ELR (cell line): ENCODE measurements around the gene MRTFA.

Experiments
- DNase-seq: peaks from one replicate; pipeline ENCODE4 v3.0.0-alpha.2; 2015; ENCODE audit warnings: low read depth

Gene MRTFA

DNA sequence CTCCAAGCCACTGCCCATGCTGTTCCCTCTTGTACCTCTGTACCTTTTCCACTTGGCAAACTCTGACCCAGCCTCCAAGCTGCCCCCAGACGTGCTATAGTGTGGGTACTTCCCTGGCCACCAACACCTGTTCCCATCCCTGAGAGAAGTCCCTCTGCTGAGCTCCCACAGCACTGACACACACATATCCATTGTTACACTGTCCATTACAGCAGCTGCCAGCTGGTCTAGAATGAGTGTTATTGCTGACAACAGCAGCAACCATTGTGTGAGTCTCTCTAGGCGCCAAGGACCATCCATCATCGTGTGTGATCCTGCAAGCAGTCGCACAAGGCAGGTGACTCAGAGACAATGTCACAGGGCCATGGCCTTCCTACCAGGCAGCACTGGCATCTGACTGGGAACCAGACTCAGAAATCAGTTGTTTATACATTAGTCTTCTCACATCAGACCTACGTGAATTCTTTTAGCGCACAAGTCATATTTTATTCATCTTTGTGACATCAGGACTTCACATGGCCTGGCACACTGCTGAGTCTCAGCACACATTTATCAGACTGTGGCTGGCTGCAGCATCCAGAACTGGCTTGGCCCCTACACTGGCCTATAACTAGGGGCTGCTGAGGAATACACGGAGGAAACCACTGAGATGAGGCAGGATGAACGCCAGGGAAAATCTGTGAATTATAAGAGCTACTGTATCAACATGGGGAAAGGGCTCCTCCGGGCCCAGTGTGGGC lies 209.8 kb downstream of the MRTFA start:
- DNase-seq: no peak

DNA sequence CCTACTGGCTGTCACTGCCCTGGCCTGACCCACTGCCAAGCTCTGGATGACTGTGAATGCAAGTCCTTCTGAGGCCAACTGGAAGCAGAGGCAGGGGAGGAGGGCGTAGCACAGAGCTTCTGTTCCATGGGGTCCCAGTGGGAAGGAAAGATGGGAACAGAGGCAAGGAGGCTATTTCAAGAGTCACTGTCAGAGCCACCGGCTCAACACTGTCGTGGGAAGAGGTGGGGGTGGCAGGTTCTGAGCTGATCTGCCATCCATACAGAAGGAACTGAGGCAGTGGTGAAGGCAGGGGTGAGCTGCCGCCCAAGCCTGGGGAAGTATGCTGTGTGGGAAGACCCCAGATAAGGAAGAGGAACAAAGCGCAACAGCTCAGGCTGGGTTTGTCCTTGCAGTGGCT lies 211.4 kb downstream of the MRTFA start:
- no peak for DNase-seq

DNA sequence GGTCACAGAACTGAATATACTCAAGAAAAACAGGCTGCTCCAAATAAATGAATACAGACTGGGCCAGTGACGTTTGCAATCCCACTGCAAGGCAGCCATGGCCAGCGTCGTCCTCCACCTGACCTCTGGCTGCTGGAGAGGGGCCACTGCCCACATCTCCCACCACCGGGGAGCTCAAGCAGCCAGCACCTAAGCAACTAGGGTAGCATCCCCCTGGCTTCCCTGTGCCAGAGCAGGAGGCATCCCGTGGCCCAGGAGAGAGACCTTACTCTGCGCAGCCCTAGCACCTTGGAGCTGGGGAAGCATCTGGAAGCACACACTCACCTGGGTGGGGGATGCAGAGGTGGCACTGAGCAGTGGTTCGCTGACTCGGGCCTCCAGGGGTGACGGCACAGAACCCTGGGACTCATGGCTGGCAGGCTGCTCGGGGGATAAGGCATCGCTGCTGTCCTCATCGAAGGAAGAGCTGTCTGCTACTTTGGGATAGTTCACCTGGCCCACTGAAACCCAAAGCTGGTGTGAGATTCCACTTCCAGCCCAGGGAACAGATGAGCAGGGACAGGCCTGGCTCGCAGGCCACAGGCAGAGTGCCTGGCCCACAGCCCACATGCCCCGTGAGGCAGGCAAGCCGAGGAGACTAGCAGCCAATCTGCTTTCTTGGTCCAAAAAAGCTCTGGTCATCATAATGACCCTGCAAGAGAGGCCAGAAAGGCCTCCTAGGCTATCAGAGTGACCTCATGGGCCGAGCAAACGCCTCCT lies 212.5 kb downstream of the MRTFA start:
- no peak for DNase-seq

DNA sequence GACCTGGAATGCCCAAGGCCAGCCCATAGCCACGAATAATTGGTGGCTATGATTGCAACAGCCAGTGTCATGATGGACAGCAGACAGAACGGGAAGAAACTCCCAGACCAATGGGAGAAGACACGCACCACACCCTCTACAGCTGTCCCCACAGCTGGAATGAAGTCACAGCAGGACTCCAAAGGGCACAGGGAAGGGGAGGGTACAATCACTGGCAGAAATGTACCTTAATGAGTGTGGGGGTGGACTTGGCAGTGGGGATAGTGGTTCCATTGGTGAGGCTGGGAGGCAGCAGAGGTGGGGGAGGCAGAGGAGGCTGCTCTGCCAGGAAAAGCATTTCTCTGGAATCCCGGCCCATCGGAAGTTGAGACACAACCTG lies 213.2 kb downstream of the MRTFA start:
- no peak for DNase-seq

DNA sequence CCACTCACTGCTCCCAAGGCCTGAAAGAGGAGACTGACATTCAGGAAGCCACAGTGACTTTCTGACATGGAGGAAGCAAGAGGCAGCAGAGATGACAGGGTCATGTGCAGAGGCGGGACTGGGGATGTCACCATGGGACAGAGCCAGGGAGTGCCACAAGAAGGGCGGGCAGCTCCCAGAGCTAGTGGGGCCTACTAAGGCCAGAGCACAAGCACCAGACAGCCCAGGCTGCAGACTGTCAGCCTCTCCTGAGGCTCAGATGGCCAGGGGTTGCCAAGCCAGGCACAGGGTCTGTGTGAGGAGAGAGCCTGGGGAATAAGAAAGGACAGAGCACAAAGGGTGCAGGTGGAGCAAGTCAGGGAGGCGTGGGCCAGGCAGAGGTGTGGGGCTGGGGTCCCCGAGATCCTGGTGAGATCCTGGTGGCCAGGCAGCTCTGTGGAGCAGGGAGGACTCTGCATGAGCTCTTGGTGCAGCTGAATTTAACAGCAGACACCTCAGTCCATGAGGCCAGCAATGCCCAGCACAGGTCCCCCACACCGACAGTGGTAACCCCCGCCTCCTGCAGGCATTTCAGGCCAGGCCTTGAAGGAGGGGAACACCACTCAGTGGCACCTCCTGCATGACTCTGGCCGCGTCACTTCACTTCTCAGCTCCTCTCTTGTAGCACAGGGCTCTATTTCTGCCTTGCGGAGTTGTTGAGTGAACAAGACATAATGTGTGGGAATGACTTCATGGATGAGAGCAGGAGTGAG lies 213.8 kb downstream of the MRTFA start:
- no peak for DNase-seq

DNA sequence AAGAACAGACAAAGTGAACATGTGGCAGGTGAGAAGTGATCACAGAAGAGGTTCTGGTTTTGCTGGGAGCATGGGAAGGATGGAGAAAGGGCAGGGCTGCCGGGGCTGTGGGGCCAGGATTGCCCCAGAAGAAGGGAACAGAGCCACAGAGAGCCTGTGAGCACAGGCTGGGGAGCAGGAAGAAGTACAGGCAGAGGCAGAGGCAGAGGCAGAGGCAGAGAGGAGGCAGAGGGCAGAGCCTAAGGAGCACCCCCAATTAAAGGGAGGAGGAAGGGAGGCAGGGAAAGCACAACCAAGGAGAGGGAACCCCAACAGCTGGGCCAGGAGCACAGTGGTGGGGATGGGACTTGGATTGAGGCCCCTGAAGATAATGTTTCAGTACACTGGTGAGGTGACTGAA lies 214.6 kb downstream of the MRTFA start:
- no peak for DNase-seq

DNA sequence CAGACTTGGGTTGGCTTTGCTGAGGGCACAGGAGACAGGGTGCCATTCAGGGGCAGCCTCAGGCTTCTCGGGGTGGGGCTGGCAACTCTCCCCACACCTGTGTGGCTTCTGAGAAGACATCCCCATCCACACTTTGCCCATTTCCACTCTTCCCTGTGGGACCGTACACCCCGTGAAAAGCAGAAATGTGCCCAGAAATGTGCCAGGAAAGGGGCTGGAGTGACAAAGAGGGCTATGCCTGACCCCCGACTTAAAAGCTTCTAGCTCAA lies 215.5 kb downstream of the MRTFA start:
- no peak for DNase-seq

DNA sequence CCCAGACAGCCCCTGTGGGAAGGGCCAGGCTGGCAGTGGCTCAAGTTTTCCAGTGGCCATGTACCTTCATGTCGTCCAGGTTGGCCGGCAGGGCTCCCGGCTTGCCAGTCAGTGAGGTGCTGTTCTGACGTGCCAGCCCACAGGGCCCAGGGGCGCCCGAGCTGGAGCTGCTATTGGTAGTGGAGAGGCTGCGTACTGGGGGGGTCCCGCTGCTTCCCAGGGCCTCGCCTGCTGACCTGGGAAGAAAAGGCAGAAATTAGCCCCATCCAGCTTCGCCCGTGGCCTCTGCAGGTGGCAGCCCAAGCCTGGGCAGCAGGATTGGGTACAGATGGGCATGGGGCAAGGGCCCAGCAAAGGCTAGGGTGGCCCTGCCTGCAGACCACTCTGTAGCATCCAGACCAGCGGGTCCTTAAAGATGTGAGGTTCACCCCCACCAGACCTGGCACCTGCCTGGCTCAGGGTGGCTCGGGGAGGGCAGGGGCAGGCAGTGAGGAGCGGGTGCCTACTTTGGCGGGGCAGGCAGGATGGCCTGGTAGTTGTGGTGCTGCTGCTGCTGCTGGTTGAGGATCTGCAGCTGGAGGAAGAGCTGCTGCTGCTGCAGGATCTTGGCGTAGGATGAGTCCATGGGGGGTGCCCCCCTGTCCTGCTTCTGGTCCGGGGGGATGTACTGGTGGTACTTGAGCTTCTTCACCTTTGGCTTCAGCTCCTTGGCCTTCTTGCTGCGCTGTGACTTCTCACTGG lies 216.0 kb downstream of the MRTFA start:
- no peak for DNase-seq

DNA sequence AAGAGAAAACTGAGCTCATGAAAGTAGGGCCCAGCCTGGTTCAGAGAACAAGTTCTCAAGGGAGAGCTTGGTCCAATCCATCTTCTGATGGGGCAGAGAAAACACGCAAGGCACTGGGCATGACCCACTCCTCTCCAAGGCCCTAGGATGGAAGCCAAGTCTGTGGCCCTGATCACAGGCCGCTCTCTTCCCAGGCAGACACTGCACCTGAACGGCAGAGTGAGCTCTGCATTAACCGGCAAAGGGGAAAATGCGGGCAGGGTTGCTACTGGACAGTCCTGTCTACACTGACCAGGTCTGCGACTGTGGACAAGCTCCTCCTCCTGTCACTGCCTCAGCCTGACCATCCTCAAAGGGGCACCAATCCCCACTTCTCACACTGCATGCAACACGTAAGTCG lies 216.8 kb downstream of the MRTFA start:
- no peak for DNase-seq

DNA sequence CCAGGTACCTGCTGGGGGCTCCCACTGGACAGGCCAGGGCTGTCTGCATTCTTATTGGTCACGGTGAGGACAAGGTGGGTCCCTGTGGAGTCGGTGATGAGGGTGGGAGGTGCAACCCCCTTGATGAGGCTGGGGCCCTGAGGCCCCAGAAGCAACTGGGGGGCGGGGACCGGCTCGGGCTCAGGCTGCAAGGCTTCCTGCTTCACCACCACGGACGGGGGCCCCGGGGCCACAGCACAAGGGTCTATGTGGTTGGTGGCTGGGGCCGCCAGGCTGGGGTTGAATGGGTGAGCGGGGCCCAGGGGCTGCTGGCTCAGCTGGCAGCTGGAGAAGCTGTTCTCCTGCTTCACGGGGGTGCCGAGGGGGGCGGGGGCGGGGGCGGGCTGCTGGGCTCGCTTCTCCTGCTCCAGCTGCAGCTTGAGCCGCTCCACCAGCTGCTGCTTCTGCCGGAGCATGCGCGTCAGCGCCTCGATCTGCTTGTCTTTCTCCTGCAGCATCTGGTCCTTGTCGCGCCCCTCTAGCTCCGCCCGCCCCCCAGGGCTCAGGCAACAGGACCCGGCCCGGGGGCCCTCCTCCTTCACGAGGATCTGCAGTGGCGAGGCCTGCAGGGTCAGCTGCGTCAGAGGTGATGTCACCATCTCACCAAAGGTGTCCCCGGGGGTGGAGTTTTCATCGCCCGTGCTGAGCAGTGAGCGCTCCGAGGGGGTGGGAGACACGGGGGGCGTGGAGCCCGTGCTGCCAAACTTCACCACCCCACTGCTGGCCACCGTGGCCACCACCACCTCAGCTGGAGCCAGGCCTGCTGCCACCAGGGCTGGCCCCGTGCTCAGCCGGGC lies 217.9 kb downstream of the MRTFA start:
- no peak for DNase-seq

DNA sequence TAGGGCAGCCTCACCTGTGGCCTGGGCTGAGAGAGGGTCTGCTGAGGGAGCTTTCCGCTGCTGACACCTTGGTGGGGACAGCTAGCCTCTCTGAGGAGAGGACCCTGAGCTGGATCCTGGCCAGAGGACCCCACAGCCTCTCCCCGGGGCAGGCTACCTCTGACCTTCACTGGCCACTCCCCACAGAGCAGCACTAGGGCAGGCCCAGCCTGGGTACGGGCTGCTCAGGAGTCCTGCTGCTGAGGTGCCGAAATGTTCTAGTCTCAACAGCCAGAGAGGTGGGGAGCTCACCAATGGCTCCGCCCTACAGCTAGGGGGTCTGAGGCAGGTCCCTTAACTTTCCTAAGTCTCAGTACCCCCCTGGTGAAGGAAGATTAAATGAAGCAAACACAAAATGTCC lies 218.6 kb downstream of the MRTFA start:
- no peak for DNase-seq

DNA sequence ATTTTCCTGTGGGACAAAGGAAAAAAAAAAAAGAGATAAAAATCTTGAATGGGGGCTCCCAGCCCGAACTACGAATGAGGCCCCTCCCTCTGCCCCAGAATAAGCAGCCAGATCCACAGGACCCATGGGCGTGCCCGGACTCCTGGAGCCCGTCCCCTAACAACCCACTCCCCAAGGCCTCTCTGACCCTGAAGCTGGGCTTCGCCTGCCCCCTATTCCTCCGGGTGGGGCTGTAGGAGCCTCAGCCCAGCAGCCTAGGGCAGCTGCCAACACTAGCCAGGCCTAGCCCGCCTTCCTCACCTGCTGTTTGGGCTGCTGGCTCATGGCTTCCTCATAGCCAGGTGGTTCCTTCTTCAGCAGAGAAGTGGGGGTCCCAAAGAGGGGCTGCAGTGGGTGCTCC lies 219.5 kb downstream of the MRTFA start:
- no peak for DNase-seq

DNA sequence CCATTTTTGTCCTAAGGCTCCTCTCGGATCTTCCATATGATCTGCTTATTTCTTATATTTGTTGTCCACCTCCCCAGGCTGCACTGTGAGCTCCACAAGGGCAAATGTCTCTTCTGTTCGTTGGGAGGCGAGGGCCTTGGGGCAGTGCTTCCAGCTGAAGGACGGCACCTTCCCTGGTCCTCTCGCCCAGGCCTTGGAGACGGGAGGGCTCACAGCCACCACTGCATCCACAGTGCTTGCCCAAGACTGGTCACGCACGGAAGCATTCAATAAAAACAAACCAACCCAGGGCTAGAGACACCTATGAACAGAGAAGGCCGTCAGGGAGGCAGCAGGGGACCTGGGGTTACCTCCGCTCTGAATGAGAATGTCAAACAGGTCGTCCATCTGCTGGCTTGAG lies 219.9 kb downstream of the MRTFA start:
- DNase-seq: no peak

DNA sequence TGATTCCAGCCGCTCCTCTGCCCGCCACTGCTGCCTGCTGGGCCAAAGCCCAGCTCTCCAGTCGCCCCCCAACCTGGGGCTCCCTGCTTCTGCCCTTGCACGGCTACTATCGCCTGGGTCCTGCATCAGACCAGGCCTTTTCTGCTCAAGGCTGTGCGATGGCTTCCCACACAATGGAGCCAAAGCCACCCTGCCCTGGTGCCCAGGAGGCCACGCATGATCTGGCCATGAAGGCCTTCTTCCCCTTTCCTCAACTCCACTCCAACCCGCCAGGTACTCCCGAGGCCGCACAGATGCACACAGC lies 220.3 kb downstream of the MRTFA start:
- no peak for DNase-seq

DNA sequence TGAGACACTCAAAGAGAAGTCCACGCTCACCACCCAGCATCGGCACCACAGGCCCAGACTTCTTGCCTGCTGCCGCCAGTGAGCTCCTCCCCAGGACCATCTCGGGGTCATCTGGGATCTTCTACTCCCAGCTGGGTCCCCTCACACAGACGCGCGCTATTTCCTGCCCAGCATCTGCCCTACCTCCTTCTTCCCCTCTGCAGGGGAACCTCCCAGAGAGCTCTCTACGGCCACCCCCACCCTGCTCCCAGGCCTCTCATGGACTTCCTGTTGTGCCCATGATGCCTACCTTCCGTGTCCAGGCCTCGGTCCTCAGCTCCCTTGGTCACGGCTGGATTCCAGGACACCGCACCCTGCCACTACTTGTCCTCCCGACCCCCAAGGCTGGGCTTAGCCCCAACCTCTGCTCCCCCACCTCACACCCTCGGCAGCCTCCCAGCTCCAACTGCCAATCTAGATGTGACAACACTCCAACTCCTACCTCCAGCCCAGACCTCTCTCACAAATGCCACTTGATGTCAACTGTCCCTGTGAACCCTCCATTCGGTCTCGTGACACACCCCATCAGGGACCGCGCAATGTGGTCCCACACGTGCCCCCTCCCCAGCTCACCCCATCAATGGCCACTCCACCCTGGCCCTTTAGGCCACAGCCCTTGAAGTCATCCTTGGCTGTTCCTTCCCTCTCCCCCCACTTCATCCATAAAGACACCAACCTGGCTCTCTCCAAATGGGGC lies 220.8 kb downstream of the MRTFA start:
- no peak for DNase-seq

DNA sequence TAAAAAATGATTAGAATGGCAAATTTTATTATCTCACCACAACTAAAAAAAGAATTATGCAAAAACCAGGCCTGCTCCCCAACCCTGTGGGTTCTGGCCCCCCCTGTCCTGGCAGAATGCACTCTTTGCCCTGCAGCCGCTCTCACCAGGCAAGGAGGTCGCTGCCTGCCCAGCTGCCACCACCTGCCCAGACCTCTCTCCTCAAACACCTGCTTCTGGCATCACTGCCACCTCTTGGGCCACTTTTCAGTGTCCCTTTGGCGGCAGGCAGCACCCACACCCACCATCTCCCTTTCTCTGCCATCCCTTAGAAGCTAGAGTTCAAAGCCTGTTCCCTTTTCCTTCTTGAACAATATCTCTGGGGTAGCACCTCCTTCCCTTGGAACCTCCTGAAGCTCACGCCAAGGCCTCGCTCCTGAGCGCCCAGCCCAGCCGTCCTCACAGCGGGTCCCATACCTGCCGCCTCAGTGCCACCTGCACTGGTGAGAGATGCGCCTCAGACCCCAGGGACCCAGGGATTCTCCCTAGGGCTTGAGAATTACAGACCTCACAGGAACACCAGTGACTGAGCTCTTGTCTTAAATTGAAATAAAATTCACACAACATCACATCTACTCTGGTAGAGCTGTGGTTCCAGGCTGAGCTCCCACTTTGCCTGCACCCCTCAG lies 221.5 kb downstream of the MRTFA start:
- no peak for DNase-seq

DNA sequence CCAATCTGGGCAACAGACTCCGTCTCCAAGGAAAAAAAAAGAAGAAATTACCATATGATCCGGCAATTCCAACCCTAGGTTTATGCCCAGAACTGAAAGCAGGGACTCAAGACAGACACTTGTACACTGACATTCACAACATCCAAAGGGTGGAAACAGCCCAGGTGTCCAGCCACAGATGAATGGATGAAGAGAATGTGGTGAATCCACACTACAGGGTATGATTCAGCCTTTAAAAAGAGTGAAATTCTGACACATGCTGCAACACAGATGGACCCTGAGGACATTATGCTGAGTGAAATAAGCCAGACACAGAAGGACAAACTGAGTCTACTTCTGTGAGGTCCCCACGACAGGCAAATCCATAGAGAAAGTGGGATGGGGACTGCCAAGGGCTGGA lies 222.2 kb downstream of the MRTFA start:
- peak; percentile 26 for DNase-seq

DNA sequence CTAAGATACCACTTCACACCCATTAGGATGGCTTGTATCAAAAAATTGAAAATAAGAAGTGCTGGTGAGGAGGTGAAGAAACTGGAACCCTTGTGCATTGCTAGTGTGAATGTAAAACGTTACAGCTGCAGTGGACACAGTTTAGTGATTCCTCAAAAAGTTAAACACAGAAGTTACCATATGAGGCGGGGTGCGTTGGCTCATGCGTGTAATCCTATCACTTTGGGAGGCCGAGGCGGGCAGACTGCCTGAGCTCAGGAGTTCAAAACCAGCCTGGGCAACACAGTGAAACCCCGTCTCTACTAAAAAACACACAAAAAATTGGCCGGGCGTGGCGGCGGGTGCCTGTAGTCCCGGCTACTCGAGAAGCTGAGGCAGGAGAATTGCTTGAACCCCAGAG lies 222.6 kb downstream of the MRTFA start:
- no peak for DNase-seq

DNA sequence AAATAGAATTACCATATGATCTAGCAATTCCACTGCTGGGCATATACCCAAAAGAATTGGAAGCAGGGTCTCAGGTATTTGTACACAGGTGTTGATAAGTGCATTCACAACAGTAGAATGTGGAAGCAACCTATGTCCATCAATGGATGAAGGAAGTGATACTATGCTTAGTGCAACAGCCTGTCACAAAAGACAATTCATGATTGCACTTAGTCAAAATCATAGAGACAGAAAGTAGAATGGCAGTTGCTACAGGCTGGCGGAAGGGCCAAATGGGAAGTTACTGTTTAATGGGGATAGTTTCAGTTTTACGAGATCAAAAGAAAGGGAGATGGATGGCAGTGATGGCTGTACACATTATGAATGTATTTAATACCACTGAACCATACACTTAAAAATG lies 224.1 kb downstream of the MRTFA start:
- DNase-seq: no peak

DNA sequence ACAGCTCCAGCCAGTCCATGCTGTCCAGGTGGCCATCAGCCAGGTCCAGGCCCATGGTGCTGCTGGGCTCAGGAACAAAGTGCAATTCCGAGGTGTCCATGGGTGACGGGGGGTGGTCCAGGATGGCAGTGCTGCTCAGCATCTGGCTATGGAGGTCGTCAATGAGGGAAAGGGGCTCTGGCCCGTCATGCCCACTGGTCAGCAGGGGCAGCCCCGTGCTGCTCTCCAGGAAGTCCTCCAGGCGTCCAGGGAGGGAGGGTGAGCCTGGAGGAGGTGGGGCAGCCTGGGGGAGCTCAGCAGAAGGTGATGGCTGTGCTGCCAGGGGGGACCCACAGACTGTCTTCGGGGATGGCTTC lies 225.0 kb downstream of the MRTFA start:
- DNase-seq: no peak
